ENCODE measurements around the gene PRRC2A.

- TF ChIP-seq POLR2A (IDR thresholded peaks at IDR 0.05; ENCODE audit: low read length) (no peak), GATA1 (IDR thresholded peaks at IDR 0.05; ENCODE audit: low read depth, low read length) (no peak)
Observed at GRCh38 chr6:31676322-31676903, 55.9 kb downstream of the PRRC2A start.
